Right lung (tissue), 5 donors: Measurements from ENCODE around the gene KIF24. TPM values are rescaled to one million over a fixed set of nuclear protein-coding genes. Genes with fewer than 3 reads are reported as not detected.
"Not testable (repeated sequence)": the region's sequence is repeated elsewhere in the genome, so short reads cannot be mapped to it uniquely, and the experiment has no call there.

Source experiments
- DNase-seq, 2 donors: peaks; one replicate each; pipeline ENCODE4 v3.0.0-alpha.2; 2013
- polyA plus RNA-seq, 5 donors: library from polyadenylated mRNA; unstranded; fragments of 120-200 nt; gene quantifications; one replicate each; pipeline versions ENCODE4 v1.2.1 to v1.2.3, GENCODE V29; 2013; ENCODE audit warnings: inconsistent platforms in 1 of 5, low replicate concordance in 1 of 5; ENCODE audit not compliant: insufficient read length in 5 of 5, insufficient read depth in 1 of 5

Gene KIF24
- polyA plus RNA-seq, 5 donors, result 4.2 to 6.7 (median 5.5) TPM

GRCh38 chr9:34363619-34364351, 34.7 kb upstream of the KIF24 start:
- DNase-seq, result no peak

DNA sequence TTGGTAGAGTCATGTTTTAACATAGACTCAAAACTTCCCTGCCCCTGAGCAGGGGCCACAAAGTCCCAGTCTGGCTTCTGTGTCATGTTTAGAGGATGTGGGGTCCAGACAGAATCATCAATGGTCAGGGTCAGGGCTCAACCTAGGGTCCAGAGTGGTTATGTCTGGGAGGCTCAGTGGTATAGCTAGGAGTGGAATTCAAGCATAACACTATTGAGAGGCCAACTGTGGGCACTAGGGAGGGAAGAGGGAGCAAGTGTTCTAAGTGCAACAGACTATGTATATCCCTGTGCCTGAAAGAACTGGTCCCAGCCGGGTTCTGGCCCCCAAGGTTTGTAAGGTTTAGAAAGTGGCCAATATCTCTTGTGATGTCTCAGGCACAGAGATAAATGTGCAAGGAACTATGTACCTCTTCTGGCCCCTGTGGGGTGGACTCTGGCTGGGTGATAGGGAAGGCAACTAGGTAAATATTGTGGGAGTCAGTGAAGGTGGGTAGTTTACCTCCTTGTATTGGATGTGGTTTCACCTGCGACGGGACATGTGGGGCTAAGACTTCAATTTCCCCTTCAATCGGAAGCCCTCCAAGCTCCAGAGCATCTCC, 33.6 kb upstream of the KIF24 start:
- DNase-seq, result no peak

GRCh38 chr9:34352957-34353356, 23.9 kb upstream of the KIF24 start:
- DNase-seq, result not testable (repeated sequence)

DNA sequence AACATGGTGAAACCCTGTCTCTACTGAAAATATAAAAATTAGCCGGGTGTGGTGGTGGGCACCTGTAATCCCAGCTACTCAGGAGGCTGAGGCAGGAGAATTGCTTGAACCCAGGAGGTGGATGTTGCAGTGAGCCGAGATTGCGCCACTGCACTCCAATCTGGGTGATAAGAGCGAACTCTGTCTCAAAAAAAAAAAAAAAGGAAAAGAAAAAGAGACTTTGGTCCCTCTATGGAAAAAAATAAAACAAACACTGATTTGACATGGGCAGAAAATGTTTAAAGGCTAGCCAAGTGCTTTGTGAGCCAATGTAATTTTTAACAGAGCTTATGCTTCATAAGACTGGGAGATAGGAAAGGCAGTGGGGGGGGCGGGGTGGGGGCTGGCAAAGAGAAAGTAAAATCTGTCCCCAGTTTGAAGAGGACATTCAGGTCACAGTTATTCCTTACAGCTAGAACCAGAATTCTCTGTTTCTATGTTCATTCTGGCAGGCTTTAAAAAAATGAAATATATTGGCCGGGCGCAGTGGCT, 23.1 kb upstream of the KIF24 start:
- DNase-seq, result not testable (repeated sequence)

GRCh38 chr9:34349324-34349723, 20.3 kb upstream of the KIF24 start:
- DNase-seq, result no peak

DNA sequence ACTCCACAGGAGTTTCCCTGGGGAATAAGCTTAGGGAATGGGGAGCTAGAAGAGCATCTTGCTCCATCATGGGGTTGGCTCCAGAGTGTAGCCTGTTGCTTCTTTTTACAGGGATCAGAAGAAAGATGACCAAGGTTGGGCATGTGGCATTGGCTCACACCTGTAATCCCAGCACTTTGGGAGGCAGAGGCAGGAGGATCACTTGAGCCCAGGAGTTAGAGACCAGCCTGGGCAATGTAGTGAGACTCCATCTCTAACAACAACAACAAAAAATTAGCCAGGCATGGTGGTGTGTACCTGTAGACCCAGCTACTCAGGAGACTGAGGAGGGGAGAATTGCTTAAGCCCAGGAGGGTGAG, 18.7 kb upstream of the KIF24 start:
- DNase-seq, result no peak

- no peak for DNase-seq
These were observed 18.1 kb upstream of the KIF24 start for GRCh38 chr9:34346873-34347799.

- no peak for DNase-seq
These were observed 14.5 kb upstream of the KIF24 start for GRCh38 chr9:34343605-34344004.

DNA sequence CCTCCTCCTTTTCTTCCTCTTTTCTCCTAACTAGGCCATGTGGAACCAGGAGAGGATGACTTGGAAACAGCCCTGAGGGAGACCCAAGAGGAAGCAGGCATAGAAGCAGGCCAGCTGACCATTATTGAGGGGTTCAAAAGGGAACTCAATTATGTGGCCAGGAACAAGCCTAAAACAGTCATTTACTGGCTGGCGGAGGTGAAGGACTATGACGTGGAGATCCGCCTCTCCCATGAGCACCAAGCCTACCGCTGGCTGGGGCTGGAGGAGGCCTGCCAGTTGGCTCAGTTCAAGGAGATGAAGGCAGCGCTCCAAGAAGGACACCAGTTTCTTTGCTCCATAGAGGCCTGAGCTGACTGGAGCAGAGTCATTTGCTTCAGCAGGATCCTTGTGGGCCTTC, 14.0 kb upstream of the KIF24 start:
- no peak for DNase-seq

DNA sequence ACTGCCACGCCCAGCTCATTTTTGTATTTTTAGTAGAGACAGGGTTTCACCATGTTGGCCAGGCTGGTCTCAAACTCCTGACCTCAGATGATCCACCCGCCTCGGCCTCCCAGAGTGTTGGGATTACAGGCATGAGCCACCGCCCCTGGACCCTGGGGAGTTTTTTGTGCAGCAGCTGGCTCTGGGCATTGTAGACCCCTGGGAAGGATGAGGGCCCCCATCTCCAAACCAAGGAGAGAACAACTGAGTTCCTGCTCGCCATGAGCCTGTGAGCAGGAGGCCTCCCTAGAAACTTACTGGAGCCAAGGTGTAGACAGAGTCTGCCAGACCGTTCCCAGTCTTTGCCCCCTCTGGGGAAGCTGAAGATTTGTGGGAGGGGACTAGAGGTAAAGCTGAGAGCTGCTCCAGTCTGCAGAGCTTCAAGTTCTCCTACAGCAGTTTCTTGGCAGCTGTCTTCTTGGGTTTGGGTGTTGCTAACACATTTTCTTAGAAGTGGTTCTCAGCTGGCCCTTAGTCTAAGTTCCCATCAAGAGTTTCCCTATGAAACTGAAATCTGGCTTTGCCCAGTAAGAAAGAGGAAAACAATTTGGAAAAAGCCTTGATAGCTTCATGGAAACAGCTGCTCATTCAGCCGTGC, 12.7 kb upstream of the KIF24 start:
- DNase-seq, result no peak

DNA sequence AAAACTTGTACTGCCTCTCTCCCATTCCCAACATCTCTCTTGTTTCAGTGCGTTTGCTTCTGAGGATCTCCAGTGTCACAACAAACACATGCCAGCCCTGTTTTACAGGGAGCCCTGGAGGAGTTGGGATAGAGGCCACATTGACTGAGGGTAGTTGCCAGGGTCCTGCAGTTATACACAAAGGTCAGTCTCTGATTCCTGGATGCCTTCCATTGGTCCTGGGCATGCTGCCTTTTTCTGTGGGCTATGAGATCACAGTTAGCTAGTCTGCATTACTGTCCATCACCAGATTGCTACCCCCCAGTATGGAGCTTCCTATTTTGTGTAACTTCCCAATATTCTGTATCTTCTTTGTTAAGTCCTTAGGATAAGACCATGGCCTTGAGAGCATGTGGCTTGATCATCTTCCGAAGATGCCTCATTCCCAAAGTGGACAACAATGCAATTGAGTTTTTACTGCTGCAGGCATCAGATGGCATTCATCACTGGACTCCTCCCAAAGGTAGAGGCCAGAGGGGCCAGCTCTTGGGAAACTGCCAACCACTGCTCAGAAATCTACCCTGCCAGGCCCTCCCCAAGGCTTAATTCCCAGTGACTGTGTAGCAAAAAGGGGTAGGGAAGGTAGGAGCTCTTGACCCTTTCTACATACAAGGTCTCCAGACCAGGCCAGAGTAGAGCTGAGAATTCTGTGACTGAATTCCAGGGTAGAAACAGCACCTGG, 9.8 kb upstream of the KIF24 start:
- DNase-seq, result no peak

GRCh38 chr9:34338079-34338478, 9.0 kb upstream of the KIF24 start:
- not testable (repeated sequence) for DNase-seq

GRCh38 chr9:34337403-34337802, 8.3 kb upstream of the KIF24 start:
- no peak for DNase-seq

DNA sequence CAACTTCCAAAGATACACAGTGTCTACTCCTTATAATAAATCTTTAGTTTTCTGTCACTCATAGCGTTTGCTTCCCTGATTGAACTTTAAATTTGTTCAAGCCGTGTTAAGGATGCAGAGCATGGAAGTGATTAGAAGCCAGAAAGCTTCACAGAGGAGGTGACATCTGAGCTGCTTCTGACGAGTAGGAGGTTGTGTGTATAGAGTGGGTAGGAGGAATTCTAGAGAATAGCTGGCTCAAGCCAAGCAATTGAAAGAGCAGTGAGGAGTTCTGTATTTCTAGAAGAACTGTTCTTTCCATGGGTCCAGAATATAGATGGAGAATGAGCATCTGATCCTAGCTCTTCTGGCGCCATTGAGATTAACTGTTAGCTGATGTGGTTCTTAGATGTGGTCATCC, 6.3 kb upstream of the KIF24 start:
- no peak for DNase-seq

- DNase-seq, result no peak
These were observed 5.8 kb upstream of the KIF24 start for GRCh38 chr9:34334916-34335315.

GRCh38 chr9:34334337-34334824, 5.3 kb upstream of the KIF24 start:
- DNase-seq, result no peak

GRCh38 chr9:34333836-34334235, 4.8 kb upstream of the KIF24 start:
- no peak for DNase-seq

GRCh38 chr9:34332076-34332964, 3.3 kb upstream of the KIF24 start:
- DNase-seq, result peak in 1 of 2 donors; percentile 40

GRCh38 chr9:34331196-34331595, 2.1 kb upstream of the KIF24 start:
- DNase-seq, result no peak

DNA sequence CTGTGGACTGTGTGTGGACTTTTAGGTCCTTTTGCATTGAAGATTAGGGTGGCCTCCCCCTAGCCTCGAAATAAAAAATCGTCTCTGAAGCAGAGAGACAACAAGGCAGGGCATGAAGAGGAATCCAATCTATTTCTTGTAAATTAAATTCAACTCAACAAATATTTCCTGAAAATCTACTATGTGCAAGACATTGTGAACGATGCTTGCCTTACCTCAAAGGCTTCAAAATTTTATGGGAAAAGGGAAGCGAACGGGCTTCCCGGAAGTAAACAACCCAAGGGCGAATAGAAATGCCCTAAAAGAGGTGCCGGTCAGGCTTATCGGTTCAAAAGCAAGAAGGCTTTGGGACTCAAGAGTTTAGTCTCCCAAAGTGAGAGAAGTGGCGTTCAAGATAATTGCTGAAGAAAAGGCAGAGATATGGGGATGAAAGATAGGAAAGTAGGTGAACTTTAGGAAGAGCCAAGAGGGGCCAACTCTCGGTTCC, 525 bp downstream of the KIF24 start:
- DNase-seq, result no peak
